Subcutaneous adipose tissue (tissue), 4 donors: ENCODE data around the gene SCYGR3. TPM values are rescaled to one million over a fixed set of nuclear protein-coding genes. Genes with fewer than 3 reads are reported as not detected.

Experiments used
- CTCF ChIP-seq: fragments of 450-650 bp; IDR thresholded peaks from one replicate; pipeline ENCODE4 v1.5.1; 2016; ENCODE audit warnings: low read depth, mild to moderate bottlenecking, control low read depth, antibody characterized with exemption, moderate library complexity
- total RNA-seq, 4 donors: library from RNA; depleted of rRNA; stranded (reverse); fragments of >200 nt; gene quantifications; one replicate each; pipeline ENCODE4 v1.1.0, GENCODE V29; 2016

Gene SCYGR3, protein sequence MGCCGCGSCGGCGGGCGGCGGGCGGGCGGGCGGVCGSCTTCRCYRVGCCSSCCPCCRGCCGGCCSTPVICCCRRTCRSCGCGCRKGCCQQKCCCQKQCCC
- not detected for total RNA-seq

GRCh38 chr2:227614740-227615139 is at the start of gene SCYGR3:
TSS of gene SCYGR3 (minus strand) at chr2:227614840. CDS start at chr2:227614840, 0 bp downstream.
- TF ChIP-seq CTCF = no peak

DNA sequence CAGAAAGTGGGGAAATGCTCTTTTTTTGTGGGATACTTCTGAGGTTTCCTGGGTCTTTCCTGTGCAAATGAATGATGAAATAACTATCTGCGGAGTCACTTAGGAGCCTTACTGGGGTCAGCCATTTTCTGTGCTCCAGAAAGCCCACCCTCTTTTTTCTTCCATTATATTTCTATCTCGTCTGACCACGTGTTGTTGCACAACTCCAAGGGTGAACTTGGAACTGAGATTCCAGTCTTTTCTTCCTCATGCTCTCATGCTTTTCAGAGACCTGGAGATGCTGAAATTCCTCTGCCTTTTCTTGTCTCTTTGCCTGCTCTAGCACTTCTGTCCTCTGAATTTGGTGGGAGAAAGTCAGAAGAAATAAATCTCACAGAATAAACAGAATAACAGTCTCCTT is 47.2 kb upstream of the SCYGR3 start:
- no peak for TF ChIP-seq CTCF

DNA sequence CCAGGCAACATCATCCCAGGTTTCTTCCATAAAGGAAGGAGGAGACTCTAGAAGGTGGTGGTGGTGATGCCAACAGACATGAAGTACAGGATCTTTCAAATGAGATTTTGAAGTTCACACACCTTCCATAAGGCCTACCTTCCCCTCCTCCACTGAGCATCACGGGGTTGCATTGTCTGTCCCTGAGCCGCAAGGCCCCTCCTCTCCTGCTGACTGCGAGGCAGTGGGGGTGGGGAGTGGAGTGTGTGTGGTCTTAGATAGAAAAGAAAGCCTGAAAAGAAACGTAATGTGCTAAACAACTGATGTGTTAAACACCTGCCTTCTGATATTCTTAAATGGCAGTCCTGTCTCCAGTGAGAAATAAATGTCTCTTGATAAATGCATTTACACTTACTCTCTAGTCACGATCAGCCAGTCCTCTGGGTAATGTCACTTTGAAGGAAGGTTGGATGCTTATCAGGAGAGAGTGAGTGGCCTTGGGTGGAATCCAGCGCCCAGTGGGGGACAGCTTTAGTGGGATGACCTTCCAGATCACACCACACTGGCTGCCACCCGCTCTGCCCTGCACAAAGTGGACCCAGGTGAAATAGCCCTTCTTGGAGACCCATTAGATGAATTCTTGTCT is 46.5 kb upstream of the SCYGR3 start:
- no peak for TF ChIP-seq CTCF

GRCh38 chr2:227657199-227657845 is 42.7 kb upstream of the SCYGR3 start:
- no peak for TF ChIP-seq CTCF

DNA sequence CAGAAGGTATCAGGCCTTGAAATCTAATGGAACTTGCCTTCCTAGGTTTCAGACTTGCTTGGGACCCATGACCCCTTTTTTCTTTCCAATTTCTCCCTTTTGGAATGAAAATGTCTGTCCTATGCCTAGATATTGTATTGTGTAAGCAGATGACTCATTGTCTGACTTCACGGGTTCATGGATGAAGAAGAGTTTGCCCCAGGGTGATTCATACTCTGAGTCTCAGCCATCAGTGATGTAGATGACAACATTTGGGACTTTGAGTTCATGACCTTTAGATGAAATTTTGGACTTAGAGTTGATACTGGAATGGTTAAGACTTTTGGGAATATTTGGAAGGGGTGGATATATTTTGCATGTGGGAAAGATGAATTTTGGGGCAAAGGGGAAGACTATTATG is 40.8 kb upstream of the SCYGR3 start:
- TF ChIP-seq CTCF = no peak

DNA sequence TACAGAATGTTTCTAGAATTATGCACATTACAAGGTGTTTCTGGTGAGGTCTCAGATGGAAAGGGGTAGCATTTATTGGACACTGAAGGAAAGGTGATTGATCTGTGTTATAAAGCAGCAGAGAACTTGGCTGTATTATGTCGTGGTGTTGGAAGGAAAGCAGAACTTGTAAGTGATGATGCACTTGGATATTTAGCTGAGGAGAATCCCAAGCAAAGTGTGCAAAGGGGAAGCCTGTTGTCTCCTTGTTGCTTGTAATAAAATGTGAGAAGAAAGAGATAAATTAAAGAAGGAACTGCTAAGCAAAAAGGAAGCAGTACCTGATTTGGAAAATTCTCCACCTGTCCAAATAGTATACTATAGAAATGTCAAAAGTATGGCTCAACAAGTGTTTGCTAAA is 39.8 kb upstream of the SCYGR3 start:
- no peak for TF ChIP-seq CTCF

DNA sequence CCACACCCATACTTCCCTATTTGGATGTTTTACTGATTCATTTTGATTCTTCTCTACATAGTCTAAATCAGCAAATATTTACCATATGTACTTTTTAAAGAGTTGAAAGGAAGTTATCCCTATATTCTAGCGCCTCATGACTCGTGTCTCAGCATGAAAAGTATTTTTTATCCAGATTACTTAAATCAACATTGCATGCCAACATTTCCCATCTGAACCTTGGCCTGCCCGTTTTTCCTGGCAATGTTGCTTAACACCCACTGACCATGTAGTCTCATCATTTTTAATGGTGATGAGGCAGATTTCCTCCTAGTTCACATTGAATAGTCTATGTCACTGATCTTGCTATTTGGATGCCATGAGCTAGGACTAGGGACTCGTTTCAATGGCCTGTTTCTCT is 38.8 kb upstream of the SCYGR3 start:
- TF ChIP-seq CTCF = no peak
